Kidney glomerular epithelial cell (primary cell): ENCODE data around the gene WWOX.

ENCODE experiments used
- DNase-seq: peaks from one replicate; lab custom pipeline; 2025; lab: John Stamatoyannopoulos, UW

WWOX gene

DNA sequence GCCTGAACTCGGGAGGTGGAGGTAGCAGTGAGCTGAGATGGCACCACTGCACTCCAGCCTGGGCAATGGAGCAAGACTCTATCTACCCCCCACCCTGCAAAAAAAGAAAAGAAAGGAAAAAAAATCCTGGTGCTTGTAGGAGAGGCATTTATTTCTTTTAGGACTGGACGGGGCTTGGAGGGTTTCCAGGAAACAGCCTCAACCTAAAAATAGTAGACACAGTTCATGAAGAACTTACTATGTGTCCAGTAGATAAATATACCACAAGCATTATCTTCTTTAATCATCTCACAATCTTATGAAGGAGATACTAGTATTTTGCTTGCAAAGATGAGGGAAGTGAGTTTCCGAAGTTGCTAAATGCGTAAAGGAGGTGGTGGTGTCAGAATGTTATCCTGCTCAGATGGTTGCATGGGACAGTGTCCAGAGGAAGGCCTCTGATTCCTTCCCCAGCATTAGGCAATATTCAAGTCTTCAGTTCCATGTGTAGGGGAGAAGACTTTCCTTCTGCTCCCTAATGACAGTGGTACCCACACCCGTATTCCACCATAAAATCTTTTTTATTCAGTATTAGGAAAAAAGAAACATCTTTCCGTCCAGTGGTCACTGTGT, 263.2 kb downstream of the WWOX start:
- DNase-seq = no peak

DNA sequence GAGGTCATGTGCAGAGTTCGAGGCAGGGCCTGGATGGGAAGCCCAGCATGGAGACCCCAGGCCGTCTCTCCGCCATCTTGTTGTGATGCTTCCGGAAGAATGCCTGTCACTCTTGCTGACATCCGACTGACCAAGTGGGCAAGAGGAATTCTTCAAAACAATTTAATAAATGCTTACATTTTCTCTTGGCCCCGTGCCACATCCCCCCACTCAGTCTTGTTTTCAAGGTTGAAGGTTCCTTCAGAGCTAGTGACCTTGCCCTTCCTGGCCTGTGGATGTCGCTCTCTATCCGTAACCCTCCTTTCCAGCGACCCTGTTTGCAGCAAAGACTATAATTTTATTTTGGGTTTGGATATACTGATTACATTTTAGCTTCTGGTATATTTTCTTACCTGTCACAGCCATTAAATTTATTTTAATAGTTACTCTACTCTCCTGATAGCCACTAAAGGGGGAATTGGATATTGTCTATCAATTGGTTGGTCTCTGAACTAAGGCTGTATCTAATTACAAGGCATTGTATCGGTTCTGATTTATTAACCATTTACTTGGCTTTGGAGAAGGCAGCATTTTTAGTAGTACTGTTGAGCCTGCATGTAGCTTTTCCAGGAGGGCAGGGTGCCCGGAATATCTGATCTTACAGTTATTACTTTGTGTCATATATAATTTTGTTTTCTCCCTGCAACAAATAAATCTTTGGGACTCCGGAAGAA, 264.5 kb downstream of the WWOX start:
- DNase-seq = no peak

DNA sequence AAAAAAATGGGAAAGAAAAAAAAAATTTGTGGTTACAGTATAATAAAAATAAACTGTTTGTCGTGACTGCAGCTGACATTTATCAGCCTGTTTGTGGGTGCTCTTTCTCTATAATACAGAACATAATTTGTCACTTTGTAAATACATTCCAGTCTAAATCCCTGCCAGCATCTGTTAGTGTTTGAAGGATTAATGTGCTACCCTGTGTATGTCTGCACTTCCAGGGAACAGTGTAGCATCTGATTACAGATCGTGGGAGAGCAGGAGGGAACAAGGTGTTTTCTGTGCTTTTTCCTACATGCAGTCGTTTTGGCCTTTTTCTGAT, 265.1 kb downstream of the WWOX start:
- DNase-seq = no peak

DNA sequence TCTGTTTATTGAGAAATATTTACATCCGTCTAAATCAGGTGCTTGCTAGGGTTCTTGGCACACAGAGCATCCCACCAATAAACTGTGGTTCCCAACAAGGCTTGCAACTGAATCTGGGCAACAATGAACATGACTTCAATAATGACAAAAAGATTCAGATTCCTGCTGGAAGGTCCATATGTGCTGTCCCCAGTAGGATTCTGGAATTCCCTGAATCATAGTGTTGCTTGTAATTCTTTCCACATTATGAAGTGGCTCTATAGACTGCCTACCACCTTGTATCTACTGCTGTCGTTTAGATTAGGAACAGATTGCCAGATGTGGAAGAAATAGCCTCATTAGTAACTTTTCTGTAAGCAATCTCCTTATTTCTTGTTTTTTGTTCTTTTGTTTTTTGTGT, 265.9 kb downstream of the WWOX start:
- DNase-seq = no peak

DNA sequence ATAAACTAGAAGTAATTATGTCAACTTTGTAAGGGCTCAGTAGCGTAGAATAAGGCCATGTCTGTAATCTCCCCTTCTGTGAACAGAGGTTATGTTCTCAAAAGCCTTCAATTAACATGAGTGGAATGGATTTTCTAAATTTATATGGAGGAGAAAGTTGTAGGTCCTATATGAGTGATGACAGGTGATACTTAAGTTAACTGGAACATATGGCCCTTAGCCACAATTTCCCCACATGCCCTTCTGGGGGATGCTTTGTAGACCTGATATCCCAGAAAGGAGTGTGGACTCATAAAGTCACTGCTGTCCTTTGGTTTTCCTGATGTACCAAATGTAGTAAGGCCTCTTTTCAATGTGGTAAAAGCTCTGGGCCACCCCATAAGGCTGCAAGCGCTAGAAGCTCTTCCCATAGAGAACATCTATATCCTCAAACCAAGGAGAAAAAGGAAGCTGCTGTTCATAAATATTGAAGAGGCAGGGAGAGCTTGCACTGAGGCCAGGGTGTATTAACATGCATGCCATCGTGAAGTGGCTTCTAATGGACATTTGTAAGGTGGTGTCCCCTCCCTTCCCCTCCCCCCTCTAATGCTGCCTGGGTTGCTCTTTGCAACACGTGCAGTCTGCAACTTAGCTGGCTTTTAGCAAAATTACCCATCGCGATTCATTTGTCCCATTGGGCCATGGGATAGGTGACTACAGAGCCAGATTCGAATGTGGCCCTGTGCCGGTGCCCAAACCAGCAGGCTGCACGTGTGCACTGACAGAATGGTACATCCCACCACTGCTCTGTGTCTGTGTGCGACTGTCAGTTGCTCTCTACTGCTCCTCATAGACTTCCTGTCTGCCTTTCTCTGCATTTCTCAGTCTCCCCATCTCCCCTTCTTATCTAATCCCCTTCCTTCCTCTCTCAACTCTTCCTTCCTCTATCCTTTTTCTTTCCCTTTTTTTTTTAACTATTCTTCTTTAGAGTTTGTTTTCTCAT, 269.0 kb downstream of the WWOX start:
- DNase-seq = no peak

DNA sequence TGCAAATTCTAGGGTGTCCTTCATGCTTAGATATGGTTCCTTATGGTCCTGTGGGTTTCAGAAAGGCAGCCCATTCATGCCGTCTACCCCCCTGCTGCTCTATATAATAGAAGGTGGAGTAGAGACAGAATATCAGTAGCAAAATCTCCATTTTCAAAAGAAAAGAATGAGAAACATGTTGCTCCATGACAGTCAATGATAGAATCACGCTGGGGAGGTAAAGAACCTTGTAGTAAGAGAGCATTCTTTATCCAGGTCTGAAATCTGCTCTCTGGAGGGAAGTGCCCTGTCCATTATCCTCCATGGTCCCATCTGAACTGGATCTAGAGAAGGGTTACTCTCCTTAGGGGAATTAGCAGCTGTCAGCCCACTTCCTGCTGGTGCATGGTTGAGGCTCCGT, 272.8 kb downstream of the WWOX start:
- no peak for DNase-seq

DNA sequence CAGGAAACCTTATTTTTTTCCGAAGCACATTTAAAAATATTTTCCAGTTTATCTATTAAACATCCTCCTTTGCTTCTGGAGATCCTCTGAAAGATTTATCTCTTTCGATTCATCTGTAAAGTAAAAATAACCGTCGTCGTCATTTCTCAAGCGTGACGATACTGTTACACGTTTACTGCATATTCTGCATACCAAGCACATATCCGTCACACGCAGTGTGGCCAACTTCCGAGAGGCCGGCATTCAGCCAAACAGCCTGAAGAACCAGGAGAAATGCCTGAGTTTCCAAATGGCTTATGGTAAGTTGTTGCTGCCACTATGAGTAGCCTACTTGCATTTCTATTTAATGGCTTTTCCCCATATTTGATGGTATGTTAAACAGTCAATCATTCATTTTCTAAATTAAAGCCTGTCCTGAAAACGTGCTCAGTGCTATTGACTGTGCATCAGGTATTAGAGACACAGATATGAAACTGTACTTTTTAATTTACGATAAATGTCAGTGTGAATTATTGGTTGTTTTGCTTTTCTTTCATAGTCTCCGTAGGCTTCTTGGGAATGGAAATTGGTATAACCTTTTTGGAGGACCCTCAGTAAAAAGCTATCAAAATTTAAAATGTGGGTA, 275.7 kb downstream of the WWOX start:
- peak; percentile 42 for DNase-seq

DNA sequence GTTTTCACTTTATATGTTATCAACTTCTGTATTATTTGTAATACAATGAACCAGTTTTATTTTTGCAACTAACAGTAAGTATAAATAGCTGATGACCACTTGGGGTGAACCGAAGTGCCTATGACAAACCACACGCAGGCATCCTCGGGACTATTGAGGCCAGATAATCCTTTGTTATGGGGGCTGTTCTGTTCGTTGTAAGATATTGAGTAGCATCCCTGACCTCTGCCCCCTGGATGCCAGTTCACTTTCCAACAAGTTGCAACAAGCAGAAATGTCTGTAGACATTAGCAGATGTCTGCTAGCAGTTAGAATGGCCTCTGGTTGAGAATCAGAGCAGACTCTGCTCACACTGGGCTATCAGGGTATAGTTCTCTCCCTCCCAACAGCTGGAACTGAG, 277.0 kb downstream of the WWOX start:
- DNase-seq = no peak

DNA sequence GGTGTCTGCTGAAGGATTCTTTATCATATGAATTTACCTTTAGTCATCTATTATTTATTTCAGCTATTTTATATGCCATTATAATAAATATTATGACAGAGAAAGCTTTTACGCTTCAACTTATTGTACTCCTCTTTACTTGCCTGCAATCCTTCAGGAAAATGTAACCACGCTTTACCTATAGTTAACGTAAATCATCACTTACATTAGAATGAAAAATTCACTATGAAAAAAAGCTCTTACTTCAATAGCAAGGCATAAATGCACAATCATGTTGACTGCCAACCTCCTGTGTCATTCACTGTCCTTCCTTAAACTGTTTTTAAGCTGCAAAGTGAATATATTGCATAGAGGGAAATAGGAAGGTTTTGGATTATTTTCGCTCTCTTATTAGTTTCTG, 277.9 kb downstream of the WWOX start:
- no peak for DNase-seq

DNA sequence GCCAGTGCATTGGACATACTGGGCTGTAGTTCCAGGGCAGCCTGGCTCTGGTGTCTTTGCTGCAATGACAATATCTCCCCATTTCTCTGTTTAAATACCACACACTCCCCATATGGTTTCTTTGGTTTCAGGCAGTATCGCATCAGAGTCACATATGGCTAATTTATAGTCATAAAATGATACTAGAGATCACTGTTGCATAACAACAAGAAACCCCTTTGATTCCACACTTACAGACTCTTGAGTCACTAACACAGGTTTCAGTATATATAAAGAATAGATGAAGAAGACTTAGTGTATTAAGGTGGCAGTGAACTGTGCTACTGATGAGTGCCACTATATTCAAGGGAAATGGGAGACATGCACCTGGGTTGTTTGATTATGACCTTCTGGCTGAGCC, 281.6 kb downstream of the WWOX start:
- no peak for DNase-seq

DNA sequence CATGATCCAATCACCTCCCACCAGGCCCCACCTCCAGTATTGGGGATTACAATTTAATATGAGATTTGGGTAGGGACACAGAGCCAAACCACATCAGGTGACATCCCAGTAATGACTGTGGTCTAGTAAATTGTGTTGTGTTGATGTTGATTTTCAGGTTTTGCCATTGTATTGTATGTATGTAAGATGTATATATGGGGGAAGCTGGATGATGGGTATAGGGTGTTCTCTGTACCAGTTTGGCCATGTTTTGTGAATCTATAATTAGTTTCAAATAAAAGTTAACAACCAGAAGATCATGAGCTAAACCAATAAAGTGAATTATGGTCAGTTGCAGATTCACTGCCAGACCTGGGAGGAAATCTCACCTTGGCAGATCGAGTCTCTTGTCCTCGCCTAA, 283.7 kb downstream of the WWOX start:
- DNase-seq = no peak

DNA sequence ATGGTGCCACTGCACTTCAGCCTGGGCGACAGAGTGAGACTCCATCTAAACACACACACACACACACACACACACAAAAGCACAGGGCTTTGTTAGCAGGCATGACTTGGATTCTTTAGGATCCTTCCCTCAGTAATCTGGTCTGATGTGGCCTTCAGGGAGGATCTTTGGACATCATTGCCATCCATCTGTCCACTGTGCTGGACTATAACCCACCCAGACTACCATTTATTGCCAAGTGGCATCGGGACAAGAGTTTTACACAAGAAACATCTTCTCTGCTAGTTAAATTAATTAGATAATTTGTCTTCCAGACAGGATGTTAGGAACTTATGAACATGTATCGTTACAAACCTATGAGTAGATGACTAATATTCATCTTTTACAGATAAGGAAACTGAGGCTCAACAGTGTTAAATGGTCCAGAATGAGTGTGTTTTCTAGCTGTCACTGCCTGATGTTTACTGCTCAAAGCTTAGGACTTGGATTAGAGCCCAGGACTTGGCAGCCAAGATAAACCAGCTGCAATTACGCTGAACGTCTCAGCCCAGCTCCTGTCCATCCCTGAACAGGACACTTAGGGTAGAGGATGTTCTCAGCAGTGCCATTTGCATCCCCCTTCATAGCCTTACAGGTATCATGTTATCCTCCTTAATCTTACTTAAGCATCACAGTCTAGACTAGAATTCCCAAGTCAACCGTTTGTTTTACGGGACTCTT, 285.8 kb downstream of the WWOX start:
- DNase-seq = no peak

DNA sequence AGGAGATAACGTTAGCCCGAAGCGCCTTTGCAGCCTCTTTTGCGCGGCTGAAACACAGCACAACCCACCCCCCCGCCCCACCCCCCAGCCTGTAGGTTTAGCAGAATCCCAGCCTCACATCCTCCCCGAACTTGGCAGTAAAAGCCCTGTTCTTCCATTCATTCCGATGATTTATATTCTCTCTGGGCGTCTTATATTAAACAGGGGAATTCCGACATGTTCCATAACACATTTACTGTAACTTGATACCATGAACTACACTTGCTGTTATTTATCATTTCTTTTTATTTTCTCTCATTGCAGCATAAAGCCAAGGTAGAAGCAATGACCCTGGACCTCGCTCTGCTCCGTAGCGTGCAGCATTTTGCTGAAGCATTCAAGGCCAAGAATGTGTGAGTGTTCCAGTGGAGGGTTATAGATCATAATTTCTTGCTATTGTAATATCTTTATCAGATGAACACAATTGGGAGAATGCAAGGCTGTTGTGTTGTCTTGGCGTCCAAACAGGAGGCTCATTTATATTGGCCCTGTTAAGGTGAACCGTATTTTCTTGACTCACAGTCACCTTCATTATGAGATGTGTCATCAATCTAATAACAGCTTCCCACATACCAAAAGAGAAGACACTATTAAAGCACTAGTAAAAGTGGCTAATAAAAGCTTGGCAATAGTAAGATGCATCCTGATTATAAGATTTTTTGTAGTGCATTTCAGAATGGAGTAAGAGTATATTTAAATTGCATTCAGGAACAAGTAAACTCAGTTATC, 287.3 kb downstream of the WWOX start:
- no peak for DNase-seq

DNA sequence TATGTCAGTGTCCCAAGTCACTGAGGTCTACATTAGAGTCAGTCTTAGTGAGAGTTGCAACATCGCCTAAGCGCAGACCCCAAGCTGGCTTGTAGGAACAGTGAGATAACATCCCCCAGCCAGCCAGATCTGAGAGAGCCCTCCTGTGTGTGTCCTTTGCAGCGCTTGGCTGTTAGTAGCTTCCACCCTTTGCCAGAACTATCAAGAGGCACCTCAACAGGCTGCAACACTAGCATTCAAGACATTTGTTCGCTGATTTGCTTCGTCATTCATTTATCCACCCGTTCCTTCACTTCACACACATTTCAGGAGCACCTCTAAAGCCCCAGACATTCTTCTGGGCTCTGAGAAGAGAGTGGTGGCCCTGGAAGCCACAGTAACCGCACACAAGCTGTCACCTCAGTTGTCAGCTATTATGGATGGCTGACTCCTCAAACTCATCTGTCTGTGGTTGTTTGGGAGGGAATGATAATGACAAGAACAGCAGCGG, 289.6 kb downstream of the WWOX start:
- no peak for DNase-seq

DNA sequence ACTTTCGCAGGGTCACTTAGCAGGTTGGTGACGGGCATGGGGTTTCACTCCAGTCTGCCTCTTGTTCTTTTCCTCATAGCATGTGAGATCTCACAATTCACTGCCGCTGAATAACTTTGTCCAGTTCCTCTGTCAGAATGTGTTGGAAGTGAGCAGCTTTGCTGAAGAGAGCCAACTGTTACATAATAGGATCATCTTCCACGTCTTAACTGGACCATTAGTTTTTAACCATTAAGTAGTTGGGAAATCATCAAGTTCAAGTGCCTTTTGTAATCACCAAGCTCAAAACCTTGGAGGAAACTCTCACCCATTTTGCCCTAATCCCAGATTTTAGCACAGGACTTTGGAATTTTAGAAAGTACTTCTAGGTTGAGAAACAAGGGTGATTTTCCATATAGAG, 290.6 kb downstream of the WWOX start:
- no peak for DNase-seq

DNA sequence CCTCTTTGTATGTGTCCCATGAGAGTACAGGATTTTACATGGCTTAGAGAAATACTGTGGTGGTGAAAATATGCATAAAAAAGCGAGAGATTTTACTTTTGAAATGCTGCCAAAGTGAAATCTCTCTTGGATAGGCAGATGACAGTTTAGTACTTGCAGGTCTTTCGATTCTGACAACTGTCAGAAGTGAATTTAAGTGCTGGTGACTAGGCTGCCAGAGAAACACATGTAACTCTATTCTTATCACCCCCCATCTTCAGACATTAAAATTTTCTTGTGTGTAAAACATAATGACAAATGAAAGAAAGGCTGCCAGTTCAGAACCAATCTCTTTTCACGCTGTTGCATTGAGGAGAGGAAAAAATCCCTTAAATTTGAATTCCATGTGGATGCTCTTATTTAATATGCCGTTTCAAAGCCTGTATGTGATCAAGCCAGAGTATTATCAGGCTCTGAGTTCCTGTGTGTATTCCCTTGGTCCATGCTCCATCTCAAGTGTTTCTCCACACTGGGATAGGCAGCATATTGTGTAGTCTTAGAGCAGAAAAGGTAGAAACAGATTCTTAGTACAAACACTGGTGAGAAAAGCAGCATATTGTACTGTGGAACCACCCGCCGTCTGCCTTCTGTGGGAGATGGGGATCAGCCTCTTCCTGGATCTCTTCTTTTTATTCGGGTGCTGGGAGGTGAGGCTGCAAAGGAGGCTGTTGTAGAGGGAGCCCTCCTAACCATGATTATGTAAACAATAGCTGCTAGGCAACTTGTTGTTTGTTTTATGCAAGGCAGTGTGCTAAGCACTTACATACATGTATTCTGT, 291.3 kb downstream of the WWOX start:
- no peak for DNase-seq

DNA sequence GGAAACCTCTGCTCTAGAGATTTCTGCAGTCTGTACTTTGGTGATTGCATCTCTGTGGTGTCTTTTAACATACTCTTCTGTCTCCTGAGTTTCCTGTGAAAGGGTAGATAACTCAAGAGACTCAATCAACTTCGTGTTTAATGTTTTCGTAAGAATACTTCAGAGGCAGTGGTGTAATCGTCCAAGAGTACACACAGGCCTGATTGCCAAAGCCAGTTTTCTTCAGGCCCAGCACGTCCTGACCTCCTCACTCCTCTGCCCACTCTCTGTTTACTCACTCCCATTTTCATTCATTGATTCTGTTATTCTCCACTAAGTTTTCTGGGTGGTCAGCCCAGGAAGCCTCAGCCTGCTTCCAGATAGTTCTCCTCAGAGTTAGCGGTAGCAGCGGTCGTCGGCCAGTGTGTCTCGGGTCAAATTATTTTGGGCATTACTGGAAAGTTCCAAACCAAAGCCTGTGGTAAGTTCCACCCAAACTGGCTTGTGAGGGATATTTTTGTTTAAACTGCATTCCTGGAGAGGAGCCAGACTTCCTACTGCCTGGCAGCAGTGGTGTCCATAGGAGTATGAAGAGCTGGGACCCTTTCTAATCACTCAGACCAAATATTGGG, 293.2 kb downstream of the WWOX start:
- DNase-seq = no peak

DNA sequence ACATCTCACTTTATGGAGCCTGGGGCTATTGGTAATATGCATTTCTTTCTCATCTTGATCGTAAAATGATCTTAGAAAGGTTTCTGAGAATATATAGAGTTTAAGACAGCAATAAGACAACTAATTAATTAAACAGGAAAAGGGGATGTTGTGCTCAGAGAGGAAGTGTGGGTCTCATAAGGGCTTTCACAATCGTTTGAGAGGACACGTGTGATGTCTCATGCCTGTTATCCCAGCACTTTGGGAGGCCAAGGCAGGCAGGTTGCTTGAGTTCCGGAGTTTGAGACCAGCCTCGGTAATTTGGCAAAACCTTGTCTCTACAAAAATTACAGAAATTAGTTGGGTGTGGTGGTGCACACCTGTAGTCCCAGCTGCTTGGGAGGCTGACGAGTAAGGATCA, 295.6 kb downstream of the WWOX start:
- DNase-seq = no peak

DNA sequence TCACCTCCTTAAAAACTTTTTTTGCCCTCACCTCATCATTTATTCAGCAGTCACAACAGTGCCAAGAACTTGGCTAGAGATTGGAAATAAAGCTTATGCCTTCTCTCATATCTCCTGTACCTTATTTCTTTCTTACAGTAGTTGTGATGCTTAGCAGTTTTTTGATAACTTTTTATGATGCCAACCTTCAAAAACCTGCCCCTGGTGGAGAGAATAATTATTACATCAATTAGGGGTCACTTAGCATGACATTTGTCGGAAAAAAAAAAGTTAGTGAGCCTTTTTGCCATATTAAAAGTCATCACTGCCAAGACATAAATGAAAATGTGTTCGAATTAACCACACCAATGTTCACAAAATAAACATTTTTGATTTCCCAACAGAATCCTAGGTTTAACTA, 296.6 kb downstream of the WWOX start:
- DNase-seq = no peak

DNA sequence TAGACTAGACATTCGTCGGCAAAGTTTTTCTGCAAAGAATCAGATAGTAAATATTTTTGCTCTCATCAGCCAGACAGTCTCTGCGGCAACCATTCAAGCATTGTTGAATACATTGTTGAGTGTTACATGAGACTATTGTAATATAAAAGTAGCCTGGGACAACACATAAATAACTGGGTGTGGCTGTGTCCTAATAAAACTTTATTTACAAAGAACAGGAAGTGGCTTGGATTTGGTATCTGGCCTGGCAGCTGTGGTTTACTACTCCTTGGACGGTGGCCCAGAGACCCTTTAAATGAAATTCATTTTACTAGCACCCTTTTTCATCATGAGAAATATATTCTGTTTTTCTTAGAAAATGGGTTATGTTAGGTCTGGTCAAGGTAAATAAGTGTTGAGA, 297.2 kb downstream of the WWOX start:
- DNase-seq = no peak
